GM23248 (cell line): ENCODE measurements around the gene BAHCC1.

Source experiments
- EZH2 ChIP-seq: fragments of 200-600 bp; sonication (generic); IDR thresholded peaks from 2 replicates; pipeline ENCODE4 v1.6.1; 2018; ENCODE audit warnings: antibody characterized with exemption, mild to moderate bottlenecking; ENCODE audit not compliant: insufficient read depth, poor library complexity, severe bottlenecking
- EZH2phosphoT487 ChIP-seq: fragments of 200-600 bp; sonication (generic); IDR thresholded peaks from 2 replicates; pipeline ENCODE4 v1.6.1; 2018; ENCODE audit warnings: antibody characterized with exemption, moderate library complexity, mild to moderate bottlenecking, low read depth; ENCODE audit not compliant: insufficient read depth

- TF ChIP-seq EZH2phosphoT487 (0 out of 2 replicates have a peak, but pooled peaks have one; percentile 54), EZH2 (no peak)
These were observed 2.3 kb downstream of the BAHCC1 start for GRCh38 chr17:81397314-81398175.
